SU-DHL-6 (cell line): ENCODE results near the gene SUN5.
"Not testable (repeated sequence)": the region's sequence is repeated elsewhere in the genome, so short reads cannot be mapped to it uniquely, and the experiment has no call there.

Source experiments
- H2AFZ ChIP-seq: fragments of 200-600 bp; sonication (generic); 2 replicates; pipeline ENCODE4 v1.6.1; 2014; ENCODE audit warnings: low read depth, mild to moderate bottlenecking, moderate library complexity, mixed read lengths, antibody characterized with exemption, low read length; ENCODE audit not compliant: severe bottlenecking
- H3F3A ChIP-seq: fragments of 200-600 bp; shearing (Covaris generic); 2 replicates; pipeline ENCODE4 v1.6.0; 2016; ENCODE audit warnings: antibody characterized with exemption, mild to moderate bottlenecking; ENCODE audit not compliant: insufficient read depth
- H3K27ac ChIP-seq: fragments of 200-600 bp; sonication (generic); 2 replicates; pipeline ENCODE4 v1.5.1; 2016; ENCODE audit warnings: low read depth, mild to moderate bottlenecking, low read length, moderate library complexity, mixed read lengths
- H3K27me3 ChIP-seq: fragments of 200-600 bp; sonication (generic), shearing (Covaris generic); 2 replicates; pipeline ENCODE4 v1.6.0; 2014; ENCODE audit warnings: mild to moderate bottlenecking, low read length
- H3K36me3 ChIP-seq: fragments of 200-600 bp; sonication (generic); 2 replicates; pipeline ENCODE4 v1.6.1; 2014; ENCODE audit warnings: mild to moderate bottlenecking, low read length, mixed read lengths
- H3K4me2 ChIP-seq: fragments of 300-600, 200-600 bp; shearing (Covaris generic), sonication (generic); 2 replicates; pipeline ENCODE4 v1.6.0; 2014; ENCODE audit warnings: low read length, low read depth, mild to moderate bottlenecking; ENCODE audit not compliant: poor library complexity, severe bottlenecking
- H3K4me3 ChIP-seq: fragments of 200-600 bp; sonication (generic); 2 replicates; pipeline ENCODE4 v1.5.1; 2014; ENCODE audit warnings: antibody characterized with exemption, low read length, mild to moderate bottlenecking, mixed read lengths; ENCODE audit not compliant: insufficient read depth, poor library complexity, severe bottlenecking
- H3K79me2 ChIP-seq: fragments of 200-600 bp; sonication (generic); 2 replicates; pipeline ENCODE4 v1.6.1; 2014; ENCODE audit warnings: mild to moderate bottlenecking, low read length, moderate library complexity; ENCODE audit not compliant: insufficient read depth
- H3K9ac ChIP-seq: fragments of 200-600 bp; sonication (generic); 2 replicates; pipeline ENCODE4 v1.7.0; 2014; ENCODE audit warnings: mild to moderate bottlenecking, low read length
- H3K9me2 ChIP-seq: fragments of 200-600 bp; sonication (generic); replicated peaks from 2 replicates; pipeline ENCODE4 v1.6.1; 2014; ENCODE audit warnings: low read length; ENCODE audit not compliant: insufficient read depth
- H3K9me3 ChIP-seq: fragments of 200-600 bp; sonication (generic); 2 replicates; pipeline ENCODE4 v1.6.1; 2014; ENCODE audit warnings: low read length, mixed read lengths; ENCODE audit not compliant: insufficient read depth
- H4K20me1 ChIP-seq: fragments of 200-600 bp; sonication (generic); 2 replicates; pipeline ENCODE4 v1.6.1; 2014; ENCODE audit warnings: low read depth, mild to moderate bottlenecking, antibody characterized with exemption, low read length, moderate library complexity, mixed read lengths
- EZH2phosphoT487 ChIP-seq: fragments of 200-600 bp; sonication (generic), shearing (Covaris generic); conservative IDR thresholded peaks from 2 replicates; pipeline ENCODE4 v1.6.1; 2018; ENCODE audit warnings: mild to moderate bottlenecking, antibody characterized with exemption, low read length, moderate library complexity, mixed read lengths
- TF ChIP-seq, protein P1 (sequence below): fragments of 200-600 bp; sonication (generic); IDR thresholded peaks from one replicate; pipeline ENCODE4 v1.5.1; 2017; ENCODE audit warnings: antibody characterized with exemption, mild to moderate bottlenecking, low read length, moderate library complexity; ENCODE audit not compliant: insufficient read depth, poor library complexity, severe bottlenecking

The SUN5 gene

GRCh38 chr20:32964575-32964974 is 39.7 kb downstream of the SUN5 start:
- H4K20me1 ChIP-seq: no peaks in the 10 kb centered on the region
- no peak overlapping the region for H3K4me2 ChIP-seq
- no peaks in the 10 kb centered on the region for H3K27me3 ChIP-seq
- H3K9me3 ChIP-seq: no peaks in the 10 kb centered on the region
- H3F3A ChIP-seq: no peaks in the 10 kb centered on the region
- no peak overlapping the region for H3K4me3 ChIP-seq
- no peaks in the 10 kb centered on the region for H3K36me3 ChIP-seq
- H3K79me2 ChIP-seq: no peaks in the 10 kb centered on the region
- TF ChIP-seq, protein P1, sequence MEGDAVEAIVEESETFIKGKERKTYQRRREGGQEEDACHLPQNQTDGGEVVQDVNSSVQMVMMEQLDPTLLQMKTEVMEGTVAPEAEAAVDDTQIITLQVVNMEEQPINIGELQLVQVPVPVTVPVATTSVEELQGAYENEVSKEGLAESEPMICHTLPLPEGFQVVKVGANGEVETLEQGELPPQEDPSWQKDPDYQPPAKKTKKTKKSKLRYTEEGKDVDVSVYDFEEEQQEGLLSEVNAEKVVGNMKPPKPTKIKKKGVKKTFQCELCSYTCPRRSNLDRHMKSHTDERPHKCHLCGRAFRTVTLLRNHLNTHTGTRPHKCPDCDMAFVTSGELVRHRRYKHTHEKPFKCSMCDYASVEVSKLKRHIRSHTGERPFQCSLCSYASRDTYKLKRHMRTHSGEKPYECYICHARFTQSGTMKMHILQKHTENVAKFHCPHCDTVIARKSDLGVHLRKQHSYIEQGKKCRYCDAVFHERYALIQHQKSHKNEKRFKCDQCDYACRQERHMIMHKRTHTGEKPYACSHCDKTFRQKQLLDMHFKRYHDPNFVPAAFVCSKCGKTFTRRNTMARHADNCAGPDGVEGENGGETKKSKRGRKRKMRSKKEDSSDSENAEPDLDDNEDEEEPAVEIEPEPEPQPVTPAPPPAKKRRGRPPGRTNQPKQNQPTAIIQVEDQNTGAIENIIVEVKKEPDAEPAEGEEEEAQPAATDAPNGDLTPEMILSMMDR: no peak
- TF ChIP-seq EZH2phosphoT487: no peak
- H2AFZ ChIP-seq: no peak overlapping the region
- no peak overlapping the region for H3K27ac ChIP-seq
- H3K9ac ChIP-seq: no peak overlapping the region
- no peaks in the 10 kb centered on the region for H3K9me2 ChIP-seq

GRCh38 chr20:32963176-32963575 is 41.1 kb downstream of the SUN5 start:
- Histone ChIP-seq H4K20me1 (no peaks in the 10 kb centered on the region), H2AFZ (no peak overlapping the region), H3K9me2 (no peaks in the 10 kb centered on the region), H3K36me3 (no peaks in the 10 kb centered on the region), H3K4me3 (no peak overlapping the region), H3K79me2 (no peaks in the 10 kb centered on the region), H3K9me3 (no peaks in the 10 kb centered on the region), H3K27ac (no peak overlapping the region), H3K9ac (no peak overlapping the region), H3F3A (no peaks in the 10 kb centered on the region), H3K4me2 (no peak overlapping the region), H3K27me3 (no peaks in the 10 kb centered on the region)
- TF ChIP-seq EZH2phosphoT487: no peak
- TF ChIP-seq, protein P1: no peak

DNA sequence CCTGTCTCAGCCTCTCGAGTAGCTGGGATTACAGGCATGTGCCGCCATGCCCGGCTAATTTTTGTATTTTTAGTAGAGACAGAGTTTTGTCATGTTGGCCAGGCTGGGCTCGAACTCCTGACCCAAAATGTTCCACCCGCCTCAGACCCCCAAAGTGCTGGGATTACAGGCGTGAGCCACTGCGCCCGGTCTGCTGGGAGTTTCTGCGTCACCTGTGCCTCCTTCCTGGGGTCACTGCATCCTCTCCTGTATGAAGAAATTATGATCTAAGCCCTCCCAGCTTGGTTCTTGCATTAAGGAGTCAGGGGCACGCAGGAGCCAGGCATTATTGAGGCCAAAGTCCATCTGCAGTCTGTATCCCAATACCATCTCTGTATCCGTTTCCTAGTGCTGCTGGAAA is 41.6 kb downstream of the SUN5 start:
- not testable (repeated sequence) for H3K27me3 ChIP-seq, H3K79me2 ChIP-seq, H3K9me3 ChIP-seq, H2AFZ ChIP-seq, H3F3A ChIP-seq, H3K4me3 ChIP-seq, H3K9me2 ChIP-seq, H3K36me3 ChIP-seq, H3K27ac ChIP-seq, H3K4me2 ChIP-seq, H4K20me1 ChIP-seq, H3K9ac ChIP-seq

- H3K27me3 ChIP-seq: no peaks in the 10 kb centered on the region
Observed at GRCh38 chr20:32962053-32962452, 42.2 kb downstream of the SUN5 start.

More at GRCh38 chr20:32962053-32962452, 42.2 kb downstream of the SUN5 start:
- no peak for TF ChIP-seq EZH2phosphoT487
- TF ChIP-seq, protein P1: no peak
- no peak overlapping the region for H3K4me3 ChIP-seq
- H3K79me2 ChIP-seq: no peaks in the 10 kb centered on the region
- H3K4me2 ChIP-seq: no peak overlapping the region
- no peaks in the 10 kb centered on the region for H3K9me3 ChIP-seq
- H3K9me2 ChIP-seq: no peaks in the 10 kb centered on the region
- H3F3A ChIP-seq: no peaks in the 10 kb centered on the region
- no peak overlapping the region for H3K9ac ChIP-seq
- H4K20me1 ChIP-seq: no peaks in the 10 kb centered on the region
- no peaks in the 10 kb centered on the region for H3K36me3 ChIP-seq
- no peak overlapping the region for H3K27ac ChIP-seq
- no peak overlapping the region for H2AFZ ChIP-seq
